Neural cell (in vitro differentiated cells): ENCODE data around the gene N4BP3. TPM values are rescaled to one million over a fixed set of nuclear protein-coding genes. Genes with fewer than 3 reads are reported as not detected.
"Not testable (repeated sequence)": the region's sequence is repeated elsewhere in the genome, so short reads cannot be mapped to it uniquely, and the experiment has no call there.

ENCODE experiments used
- H2AFZ ChIP-seq: fragments of 200-600, 300-800 bp; sonication (generic), shearing (Covaris generic); 2 replicates; pipeline ENCODE4 v1.6.0; 2014; ENCODE audit warnings: low read depth, mild to moderate bottlenecking, antibody characterized with exemption, low read length, moderate library complexity
- H3F3A ChIP-seq: fragments of 200-600 bp; shearing (Covaris generic); 2 replicates; pipeline ENCODE4 v1.6.1; 2016; ENCODE audit warnings: mild to moderate bottlenecking, moderate library complexity, mixed read lengths, antibody characterized with exemption, low read length; ENCODE audit not compliant: insufficient read depth, poor library complexity, severe bottlenecking
- H3K27ac ChIP-seq: fragments of 200-600, 300-800 bp; sonication (generic), shearing (Covaris generic); 2 replicates; pipeline ENCODE4 v1.5.1; 2014; ENCODE audit warnings: mild to moderate bottlenecking, low read length, moderate library complexity
- H3K27me3 ChIP-seq: fragments of 300-800, 200-600 bp; sonication (generic), shearing (Covaris generic); 2 replicates; pipeline ENCODE4 v1.6.0; 2014; ENCODE audit warnings: mild to moderate bottlenecking, low read depth, low read length, moderate library complexity; ENCODE audit not compliant: insufficient read depth
- H3K36me3 ChIP-seq: fragments of 300-800, 200-600 bp; sonication (generic), shearing (Covaris generic); 2 replicates; pipeline ENCODE4 v1.5.1; 2014; ENCODE audit warnings: mild to moderate bottlenecking, antibody characterized with exemption, low read length, moderate library complexity; ENCODE audit not compliant: insufficient read depth
- H3K4me2 ChIP-seq: fragments of 300-800, 200-600 bp; sonication (generic), shearing (Covaris generic); 2 replicates; pipeline ENCODE4 v1.6.0; 2014; ENCODE audit warnings: mild to moderate bottlenecking, low read length
- H3K4me3 ChIP-seq: fragments of 300-800, 200-600 bp; sonication (generic), shearing (Covaris generic); 2 replicates; pipeline ENCODE4 v1.5.1; 2014; ENCODE audit warnings: mild to moderate bottlenecking, low read length, moderate library complexity
- H3K79me2 ChIP-seq: fragments of 200-600 bp; shearing (Covaris generic); replicated peaks from 2 replicates; pipeline ENCODE4 v1.6.0; 2014; ENCODE audit warnings: mild to moderate bottlenecking, low read length, moderate library complexity; ENCODE audit not compliant: insufficient read depth
- H3K9ac ChIP-seq: fragments of 300-800, 200-600 bp; sonication (generic), shearing (Covaris generic); 2 replicates; pipeline ENCODE4 v1.6.1; 2016; ENCODE audit warnings: mild to moderate bottlenecking, low read length, mixed read lengths
- H3K9me2 ChIP-seq: fragments of 200-600 bp; shearing (Covaris generic); 2 replicates; pipeline ENCODE4 v1.6.1; 2016; ENCODE audit warnings: mild to moderate bottlenecking, low read length, mixed read lengths; ENCODE audit not compliant: insufficient read depth
- H3K9me3 ChIP-seq: fragments of 200-600, 300-800 bp; sonication (generic), shearing (Covaris generic); 2 replicates; pipeline ENCODE4 v1.6.1; 2016; ENCODE audit warnings: mild to moderate bottlenecking, mixed run types, low read length, moderate library complexity, mixed read lengths
- H4K20me1 ChIP-seq: fragments of 200-600 bp; shearing (Covaris generic); 2 replicates; pipeline ENCODE4 v1.6.1; 2016; ENCODE audit warnings: mild to moderate bottlenecking, mixed run types; ENCODE audit not compliant: insufficient read depth
- EP300 ChIP-seq: fragments of 450-650 bp; conservative IDR thresholded peaks from 2 replicates; pipeline ENCODE4 v1.6.1; 2014; ENCODE audit warnings: antibody characterized with exemption, mild to moderate bottlenecking, moderate library complexity; ENCODE audit not compliant: poor library complexity, severe bottlenecking
- EZH2 ChIP-seq: fragments of 200-600, 300-800 bp; shearing (Covaris generic), sonication (generic); IDR thresholded peaks from 2 replicates; pipeline ENCODE4 v1.6.1; 2014; ENCODE audit warnings: antibody characterized with exemption, low read length, borderline replicate concordance, mild to moderate bottlenecking; ENCODE audit not compliant: insufficient read depth, poor library complexity, severe bottlenecking
- MXI1 ChIP-seq: fragments of 450-650 bp; conservative IDR thresholded peaks from 2 replicates; pipeline ENCODE4 v1.6.1; 2014; ENCODE audit warnings: antibody characterized with exemption, mild to moderate bottlenecking; ENCODE audit not compliant: poor library complexity, severe bottlenecking
- POLR2AphosphoS5 ChIP-seq: IDR thresholded peaks from 2 replicates; pipeline ENCODE4 v1.6.1; 2012
- RAD21 ChIP-seq: fragments of 450-650 bp; conservative IDR thresholded peaks from 2 replicates; pipeline ENCODE4 v1.6.1; 2014; ENCODE audit warnings: antibody characterized with exemption, mild to moderate bottlenecking, moderate library complexity
- SMC3 ChIP-seq: fragments of 450-650 bp; conservative IDR thresholded peaks from 2 replicates; pipeline ENCODE4 v1.6.1; 2014; ENCODE audit warnings: antibody characterized with exemption, mild to moderate bottlenecking, moderate library complexity; ENCODE audit not compliant: poor library complexity
- TAF1 ChIP-seq: IDR thresholded peaks from 2 replicates; pipeline ENCODE4 v1.6.1; 2012; ENCODE audit warnings: low read depth
- polyA plus RNA-seq: library from polyadenylated mRNA; depleted of rRNA; stranded (reverse); fragments of >200 nt; gene quantifications from 2 replicates; pipeline ENCODE4 v1.2.3, GENCODE V29; 2014
- TF ChIP-seq, protein P1 (sequence below): IDR thresholded peaks from 2 replicates; pipeline ENCODE4 v1.6.1; 2012; ENCODE audit warnings: borderline replicate concordance
- TF ChIP-seq, protein P2 (sequence below): fragments of 450-650 bp; IDR thresholded peaks from 2 replicates; pipeline ENCODE4 v1.5.1; 2014; ENCODE audit warnings: antibody characterized with exemption, mild to moderate bottlenecking, moderate library complexity; ENCODE audit not compliant: poor library complexity, severe bottlenecking

The N4BP3 gene
- polyA plus RNA-seq, 1 donor from 2014 or later, result 4.6 TPM

DNA sequence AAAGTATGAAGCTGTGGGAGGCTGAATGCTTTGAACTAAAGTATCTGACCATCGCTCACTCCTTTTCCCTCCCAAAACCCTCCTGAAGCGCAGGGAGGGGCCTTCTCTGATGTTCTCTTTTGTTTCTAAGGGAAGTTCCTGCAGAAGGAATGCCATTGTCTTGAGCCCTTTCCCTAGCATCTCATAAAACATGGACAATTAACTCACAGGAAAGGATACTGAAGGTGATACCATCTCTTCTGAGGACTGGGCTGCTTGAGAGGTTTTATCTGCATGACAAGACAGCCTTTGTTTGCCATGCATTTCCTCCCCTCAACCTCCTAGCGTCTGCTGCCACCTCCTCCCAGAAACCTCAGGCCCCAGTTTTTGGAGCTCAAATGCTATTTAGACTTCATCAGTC is 13.2 kb downstream of the N4BP3 start:
- TF ChIP-seq EP300, result no peak
- TF ChIP-seq TAF1, result no peak
- TF ChIP-seq, protein P1, sequence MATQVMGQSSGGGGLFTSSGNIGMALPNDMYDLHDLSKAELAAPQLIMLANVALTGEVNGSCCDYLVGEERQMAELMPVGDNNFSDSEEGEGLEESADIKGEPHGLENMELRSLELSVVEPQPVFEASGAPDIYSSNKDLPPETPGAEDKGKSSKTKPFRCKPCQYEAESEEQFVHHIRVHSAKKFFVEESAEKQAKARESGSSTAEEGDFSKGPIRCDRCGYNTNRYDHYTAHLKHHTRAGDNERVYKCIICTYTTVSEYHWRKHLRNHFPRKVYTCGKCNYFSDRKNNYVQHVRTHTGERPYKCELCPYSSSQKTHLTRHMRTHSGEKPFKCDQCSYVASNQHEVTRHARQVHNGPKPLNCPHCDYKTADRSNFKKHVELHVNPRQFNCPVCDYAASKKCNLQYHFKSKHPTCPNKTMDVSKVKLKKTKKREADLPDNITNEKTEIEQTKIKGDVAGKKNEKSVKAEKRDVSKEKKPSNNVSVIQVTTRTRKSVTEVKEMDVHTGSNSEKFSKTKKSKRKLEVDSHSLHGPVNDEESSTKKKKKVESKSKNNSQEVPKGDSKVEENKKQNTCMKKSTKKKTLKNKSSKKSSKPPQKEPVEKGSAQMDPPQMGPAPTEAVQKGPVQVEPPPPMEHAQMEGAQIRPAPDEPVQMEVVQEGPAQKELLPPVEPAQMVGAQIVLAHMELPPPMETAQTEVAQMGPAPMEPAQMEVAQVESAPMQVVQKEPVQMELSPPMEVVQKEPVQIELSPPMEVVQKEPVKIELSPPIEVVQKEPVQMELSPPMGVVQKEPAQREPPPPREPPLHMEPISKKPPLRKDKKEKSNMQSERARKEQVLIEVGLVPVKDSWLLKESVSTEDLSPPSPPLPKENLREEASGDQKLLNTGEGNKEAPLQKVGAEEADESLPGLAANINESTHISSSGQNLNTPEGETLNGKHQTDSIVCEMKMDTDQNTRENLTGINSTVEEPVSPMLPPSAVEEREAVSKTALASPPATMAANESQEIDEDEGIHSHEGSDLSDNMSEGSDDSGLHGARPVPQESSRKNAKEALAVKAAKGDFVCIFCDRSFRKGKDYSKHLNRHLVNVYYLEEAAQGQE, result no peak
- TF ChIP-seq MXI1, result no peak
- TF ChIP-seq, protein P2, sequence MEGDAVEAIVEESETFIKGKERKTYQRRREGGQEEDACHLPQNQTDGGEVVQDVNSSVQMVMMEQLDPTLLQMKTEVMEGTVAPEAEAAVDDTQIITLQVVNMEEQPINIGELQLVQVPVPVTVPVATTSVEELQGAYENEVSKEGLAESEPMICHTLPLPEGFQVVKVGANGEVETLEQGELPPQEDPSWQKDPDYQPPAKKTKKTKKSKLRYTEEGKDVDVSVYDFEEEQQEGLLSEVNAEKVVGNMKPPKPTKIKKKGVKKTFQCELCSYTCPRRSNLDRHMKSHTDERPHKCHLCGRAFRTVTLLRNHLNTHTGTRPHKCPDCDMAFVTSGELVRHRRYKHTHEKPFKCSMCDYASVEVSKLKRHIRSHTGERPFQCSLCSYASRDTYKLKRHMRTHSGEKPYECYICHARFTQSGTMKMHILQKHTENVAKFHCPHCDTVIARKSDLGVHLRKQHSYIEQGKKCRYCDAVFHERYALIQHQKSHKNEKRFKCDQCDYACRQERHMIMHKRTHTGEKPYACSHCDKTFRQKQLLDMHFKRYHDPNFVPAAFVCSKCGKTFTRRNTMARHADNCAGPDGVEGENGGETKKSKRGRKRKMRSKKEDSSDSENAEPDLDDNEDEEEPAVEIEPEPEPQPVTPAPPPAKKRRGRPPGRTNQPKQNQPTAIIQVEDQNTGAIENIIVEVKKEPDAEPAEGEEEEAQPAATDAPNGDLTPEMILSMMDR, result no peak
- no peak for TF ChIP-seq SMC3
- no peak for TF ChIP-seq RAD21
- no peak for TF ChIP-seq POLR2AphosphoS5
- TF ChIP-seq EZH2, result no peak
- no peak overlapping the region for H2AFZ ChIP-seq
- no peak overlapping the region for H3K4me2 ChIP-seq
- no peaks in the 10 kb centered on the region for H3K9me2 ChIP-seq
- H3K9me3 ChIP-seq, result no peaks in the 10 kb centered on the region
- no peak overlapping the region for H3K27ac ChIP-seq
- no peak overlapping the region for H3K4me3 ChIP-seq
- H4K20me1 ChIP-seq, result no peaks in the 10 kb centered on the region
- no peaks in the 10 kb centered on the region for H3K27me3 ChIP-seq
- H3K79me2 ChIP-seq, result peaks cover 5% of the 10 kb centered on the region
- no peaks in the 10 kb centered on the region for H3F3A ChIP-seq
- H3K9ac ChIP-seq, result no peak overlapping the region
- H3K36me3 ChIP-seq, result no peaks in the 10 kb centered on the region

DNA sequence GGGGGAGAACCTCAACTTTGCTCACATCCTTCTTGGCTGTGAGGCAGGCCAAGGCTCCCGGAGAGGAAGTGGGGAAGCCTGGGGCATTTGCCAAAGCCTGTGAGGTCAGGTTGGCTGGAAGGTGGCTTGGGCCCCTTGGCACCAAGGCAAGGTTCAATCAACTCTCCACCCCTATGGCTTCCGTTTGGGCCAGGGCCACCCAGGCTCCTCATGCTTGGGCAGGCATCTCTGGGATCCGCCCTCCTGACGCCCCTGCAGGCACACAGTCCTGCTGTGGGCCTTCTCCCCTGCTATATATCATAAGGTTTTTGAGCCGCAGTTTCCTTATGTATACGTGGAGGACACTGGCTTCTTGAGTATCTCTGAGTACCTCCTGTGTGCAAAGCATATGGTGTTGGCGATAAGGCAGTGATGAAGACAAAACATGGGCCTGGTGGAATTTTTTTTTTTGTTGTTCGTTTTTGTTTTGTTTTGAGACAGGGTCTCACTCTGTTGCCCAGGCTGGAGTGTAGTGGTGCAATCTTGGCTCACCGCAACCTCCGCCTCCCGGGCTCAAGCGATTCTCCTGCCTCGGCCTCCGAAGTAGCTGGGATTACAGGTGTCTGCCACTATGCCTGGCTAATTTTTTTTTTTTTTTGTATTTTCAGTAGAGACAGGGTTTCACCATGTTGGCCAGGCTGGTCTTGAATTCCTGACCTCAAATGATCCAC is 14.1 kb downstream of the N4BP3 start:
- H3K27ac ChIP-seq, H2AFZ ChIP-seq, H3K4me2 ChIP-seq, H3K9me3 ChIP-seq, H3F3A ChIP-seq, H3K36me3 ChIP-seq, H4K20me1 ChIP-seq, H3K27me3 ChIP-seq, H3K9me2 ChIP-seq, H3K9ac ChIP-seq, H3K4me3 ChIP-seq: not testable (repeated sequence)
- peaks cover 14% of the 10 kb centered on the region for H3K79me2 ChIP-seq
